NCI-H1436 treated with DMSO at 0.1 percent for 48 hours (cell line): ENCODE measurements around the gene CASP8.
"Not testable (repeated sequence)": the region's sequence is repeated elsewhere in the genome, so short reads cannot be mapped to it uniquely, and the experiment has no call there.

ENCODE experiments used
- DNase-seq: peaks from one replicate; lab custom pipeline; 2025; lab: John Stamatoyannopoulos, UW

CASP8 gene

GRCh38 chr2:201260302-201260800, at the start of gene CASP8:
TSS of gene CASP8 (plus strand) at chr2:201260536. CDS start at chr2:201266487, 5,951 bp downstream.
- no peak for DNase-seq

- no peak for DNase-seq
Observed at GRCh38 chr2:201215963-201216362, 44.4 kb upstream of the CASP8 start.

GRCh38 chr2:201216918-201217317, 43.4 kb upstream of the CASP8 start:
- no peak for DNase-seq

- no peak for DNase-seq
Observed at GRCh38 chr2:201218780-201219179, 41.6 kb upstream of the CASP8 start.

GRCh38 chr2:201219328-201220096, 40.8 kb upstream of the CASP8 start:
- no peak for DNase-seq

- DNase-seq = no peak
Observed at GRCh38 chr2:201220102-201220570, 40.2 kb upstream of the CASP8 start.

GRCh38 chr2:201223089-201224073, 37.0 kb upstream of the CASP8 start:
- DNase-seq = no peak

- DNase-seq = no peak
Observed at GRCh38 chr2:201228271-201228911, 31.9 kb upstream of the CASP8 start.

GRCh38 chr2:201228912-201229290, 31.4 kb upstream of the CASP8 start:
- DNase-seq = no peak

- DNase-seq = peak; percentile 77
Observed at GRCh38 chr2:201231781-201232466, 28.4 kb upstream of the CASP8 start.

GRCh38 chr2:201232467-201232815, 27.9 kb upstream of the CASP8 start:
- no peak for DNase-seq

- DNase-seq = peak; percentile 94
Observed at GRCh38 chr2:201233192-201233811, 27.0 kb upstream of the CASP8 start.

- DNase-seq = no peak
Observed at GRCh38 chr2:201233812-201234662, 26.3 kb upstream of the CASP8 start.

GRCh38 chr2:201234663-201235135, 25.6 kb upstream of the CASP8 start:
- no peak for DNase-seq

GRCh38 chr2:201235860-201236811, 24.2 kb upstream of the CASP8 start:
- no peak for DNase-seq

- no peak for DNase-seq
Observed at GRCh38 chr2:201237486-201238123, 22.7 kb upstream of the CASP8 start.

- DNase-seq = not testable (repeated sequence)
Observed at GRCh38 chr2:201239167-201239935, 21.0 kb upstream of the CASP8 start.
